Caco-2 (cell line): ENCODE data around the gene WNT7A. TPM values are rescaled to one million over a fixed set of nuclear protein-coding genes. Genes with fewer than 3 reads are reported as not detected.
A peak's percentile ranks its signal among the peaks of the same experiment; 100 is the strongest.
"Not testable (repeated sequence)": the region's sequence is repeated elsewhere in the genome, so short reads cannot be mapped to it uniquely, and the experiment has no call there.

ENCODE experiments used
- Bru-seq: library from RNA; stranded (reverse); fragments of 400-500 nt; gene quantifications from one replicate; lab custom pipeline; 2021; lab: Mats Ljungman, UMichigan
- BruChase-seq, 2 experiments: library from RNA; stranded (reverse); fragments of 400-500 nt; gene quantifications; one replicate each; lab custom pipeline; 2021; lab: Mats Ljungman, UMichigan
- BruUV-seq: library from RNA; stranded (reverse); fragments of 400-500 nt; replicated peaks from 2 replicates; lab custom pipeline; 2021; lab: Mats Ljungman, UMichigan
- CTCF ChIA-PET: fragments of 300-600 bp; sonication (Branson Sonifier 250); formaldehyde crosslinking; loops from one replicate; lab custom pipeline; 2022; ENCODE audit warnings: antibody characterized with exemption; lab: Charles Lee
- POLR2A ChIA-PET: fragments of 300-600 bp; sonication (Branson Sonifier 250); formaldehyde crosslinking; loops from one replicate; lab custom pipeline; 2022; ENCODE audit warnings: antibody characterized with exemption; lab: Charles Lee
- DNase-seq, 2 experiments: peaks; one replicate each; pipeline versions ENCODE4 v3.0.0 to v3.0.0-alpha.2; 2020 to 2022
- H3K27me3 ChIP-seq: replicated peaks from 2 replicates; pipeline ENCODE4 v1.6.0; 2011; ENCODE audit warnings: low read length; ENCODE audit not compliant: control insufficient read depth, insufficient read depth
- H3K36me3 ChIP-seq: 2 replicates; pipeline ENCODE4 v1.5.1; 2011; ENCODE audit warnings: low read length; ENCODE audit not compliant: control insufficient read depth, insufficient read depth
- H3K4me1 ChIP-seq: fragments of 250-450 bp; sonication (Bioruptor Pico); 2 replicates; pipeline ENCODE4 v1.5.1; 2020; ENCODE audit warnings: mild to moderate bottlenecking
- H3K4me3 ChIP-seq: 2 replicates; pipeline ENCODE4 v1.5.1; 2011; ENCODE audit warnings: low read depth, mild to moderate bottlenecking, control low read depth, low read length
- H3K9me3 ChIP-seq: fragments of 250-450 bp; sonication (Bioruptor Pico); 2 replicates; pipeline ENCODE4 v1.5.1; 2020; ENCODE audit warnings: mild to moderate bottlenecking, moderate library complexity
- H3K27ac Mint-ChIP-seq: one replicate; pipeline ENCODE4 v1.8.0; 2022; ENCODE audit warnings: mixed read lengths; ENCODE audit not compliant: unreplicated experiment
- H3K27me3 Mint-ChIP-seq: one replicate; pipeline ENCODE4 v1.8.0; 2022; ENCODE audit warnings: mixed read lengths; ENCODE audit not compliant: insufficient read depth, unreplicated experiment
- H3K36me3 Mint-ChIP-seq: one replicate; pipeline ENCODE4 v1.8.0; 2022; ENCODE audit warnings: mild to moderate bottlenecking, mixed read lengths; ENCODE audit not compliant: insufficient read depth, unreplicated experiment
- H3K4me1 Mint-ChIP-seq: one replicate; pipeline ENCODE4 v1.8.0; 2022; ENCODE audit warnings: low read depth, mixed read lengths; ENCODE audit not compliant: unreplicated experiment
- H3K4me3 Mint-ChIP-seq: one replicate; pipeline ENCODE4 v1.8.0; 2022; ENCODE audit warnings: mild to moderate bottlenecking, moderate library complexity, mixed read lengths; ENCODE audit not compliant: unreplicated experiment
- H3K9me3 Mint-ChIP-seq: one replicate; pipeline ENCODE4 v1.8.0; 2022; ENCODE audit warnings: mixed read lengths; ENCODE audit not compliant: unreplicated experiment
- intact Hi-C: fragments of 100-400 bp; cut with micrococcal nuclease; formaldehyde crosslinking; loops from one replicate; pipeline ENCODE4 v1.10.0; 2022; ENCODE audit not compliant: unreplicated experiment
- long read RNA-seq: library from polyadenylated mRNA; stranded (forward); transcript quantifications from one replicate; pipeline ENCODE4 v2.0.0, GENCODE V29; 2022
- total RNA-seq: library from RNA; stranded (reverse); gene quantifications from 2 replicates; pipeline ENCODE4 v1.2.3, GENCODE V29; 2022
- TF ChIP-seq, protein P1 (sequence below), 2 experiments: fragments of 200-600 bp in 1 of 2; IDR thresholded peaks; 1 replicate in 1 of 2; 2 replicates in 1 of 2; pipeline versions ENCODE4 v1.5.1 to v1.8.0; 2011 to 2022; ENCODE audit warnings: antibody characterized with exemption in 1 of 2, control low read depth in 1 of 2, inconsistent platforms in 1 of 2, low read depth in 1 of 2, low read length in 1 of 2, mild to moderate bottlenecking in 1 of 2, moderate library complexity in 1 of 2; ENCODE audit not compliant: insufficient read depth in 1 of 2, severe bottlenecking in 1 of 2, unreplicated experiment in 1 of 2

Gene WNT7A
- total RNA-seq (0.58 and 1.1 TPM in 2 replicates), Bru-seq, nascent RNA (percentile 23 among the genes with signal in this experiment), BruChase-seq, experiment 1, labeled RNA remaining after a 2-hour chase (percentile 24 among the genes with signal in this experiment), BruChase-seq, experiment 2, labeled RNA remaining after a 6-hour chase (percentile 22 among the genes with signal in this experiment)
- long read RNA-seq, full-length matches to known transcripts = 4 of 4 reads
- long read RNA-seq, partial matches to known transcripts = 0 of 4 reads
- long read RNA-seq, other reads (novel, unspliced or antisense) = 0 of 4 reads

DNA sequence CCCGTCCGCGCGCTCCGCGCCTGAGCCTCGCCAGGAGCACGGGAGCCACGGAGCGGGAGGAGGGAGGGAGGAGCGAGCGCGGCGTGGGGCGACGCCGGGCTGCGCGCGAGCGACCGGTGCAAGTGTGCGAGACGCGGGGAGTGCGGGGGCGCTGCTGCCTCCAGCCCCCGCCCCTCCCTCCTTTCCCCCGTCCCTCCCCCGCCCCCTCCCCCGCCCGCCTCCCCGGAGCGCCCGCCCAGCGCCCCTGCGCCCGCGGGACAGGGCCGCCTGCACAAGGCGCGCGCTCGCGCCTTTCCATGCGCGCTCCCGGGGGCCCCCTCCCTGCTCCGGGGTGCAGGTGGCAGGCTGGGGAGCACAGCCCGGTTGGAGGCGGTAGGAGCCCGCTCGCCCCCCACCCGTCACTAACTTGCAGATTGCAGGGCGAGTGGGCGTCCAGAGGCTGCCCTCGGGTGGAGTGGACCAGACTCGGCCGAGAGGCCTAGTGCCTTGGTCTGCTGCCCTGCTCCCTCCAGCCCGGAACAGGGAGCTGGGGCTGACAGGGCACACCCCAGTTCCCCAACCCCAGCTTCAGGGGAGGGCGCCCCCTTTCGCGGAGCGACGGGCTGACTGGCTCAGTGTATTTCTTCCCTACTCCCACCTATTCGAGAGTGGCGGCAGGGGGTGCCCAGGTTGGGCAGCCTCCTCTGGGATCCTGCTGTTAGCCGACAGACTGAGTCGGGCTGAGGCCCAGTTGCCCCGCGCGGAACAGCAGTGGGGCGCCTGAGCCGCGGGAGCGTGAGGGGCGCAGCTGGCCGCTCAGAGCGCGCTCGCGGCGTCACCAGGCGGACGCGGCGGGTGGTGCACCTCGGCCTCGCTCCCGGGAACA, at the start of gene WNT7A:
Gene WNT7A, minus strand, starts transcription at position 126 of the 865 bp plus-strand sequence. CDS start 255 bp downstream, outside the sequence.
- ChIA-PET CTCF (interaction anchor here (0.8 to 1.6 kb wide), 4 partner anchors 14 to 225 kb away, joined by 3 to 9 read pairs (median 3); no protein-coding TSS in a partner anchor), POLR2A (no interaction called here)
- Histone ChIP-seq H3K27me3 (peaks cover 4% of the 10 kb centered on the region), H3K9me3 (no peaks in the 10 kb centered on the region), H3K36me3 (no peaks in the 10 kb centered on the region), H3K4me3 (peak within 1 kb of the TSS; percentile 27), H3K4me1 (no peaks in the 10 kb centered on the region; the same call in 1 of the 2 replicates)
- no TSS peak for BruUV-seq
- Mint-ChIP-seq H3K36me3 (no peaks in the 10 kb centered on the region), H3K27ac (no peak within 1 kb of the TSS), H3K4me3 (peak within 1 kb of the TSS; percentile 73), H3K4me1 (no peaks in the 10 kb centered on the region), H3K9me3 (no peaks in the 10 kb centered on the region), H3K27me3 (peaks cover 43% of the 10 kb centered on the region)
- intact Hi-C loops = loop anchor here (1.0 to 10.0 kb wide), 4 partner anchors 30 to 375 kb away; no protein-coding TSS in a partner anchor
- DNase-seq = peak in 1 of 2 experiments; percentile 62
- TF ChIP-seq, protein P1, sequence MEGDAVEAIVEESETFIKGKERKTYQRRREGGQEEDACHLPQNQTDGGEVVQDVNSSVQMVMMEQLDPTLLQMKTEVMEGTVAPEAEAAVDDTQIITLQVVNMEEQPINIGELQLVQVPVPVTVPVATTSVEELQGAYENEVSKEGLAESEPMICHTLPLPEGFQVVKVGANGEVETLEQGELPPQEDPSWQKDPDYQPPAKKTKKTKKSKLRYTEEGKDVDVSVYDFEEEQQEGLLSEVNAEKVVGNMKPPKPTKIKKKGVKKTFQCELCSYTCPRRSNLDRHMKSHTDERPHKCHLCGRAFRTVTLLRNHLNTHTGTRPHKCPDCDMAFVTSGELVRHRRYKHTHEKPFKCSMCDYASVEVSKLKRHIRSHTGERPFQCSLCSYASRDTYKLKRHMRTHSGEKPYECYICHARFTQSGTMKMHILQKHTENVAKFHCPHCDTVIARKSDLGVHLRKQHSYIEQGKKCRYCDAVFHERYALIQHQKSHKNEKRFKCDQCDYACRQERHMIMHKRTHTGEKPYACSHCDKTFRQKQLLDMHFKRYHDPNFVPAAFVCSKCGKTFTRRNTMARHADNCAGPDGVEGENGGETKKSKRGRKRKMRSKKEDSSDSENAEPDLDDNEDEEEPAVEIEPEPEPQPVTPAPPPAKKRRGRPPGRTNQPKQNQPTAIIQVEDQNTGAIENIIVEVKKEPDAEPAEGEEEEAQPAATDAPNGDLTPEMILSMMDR (IDR thresholded peaks at IDR 0.05; ENCODE audit: insufficient read depth in 1 of 2, low read depth in 1 of 2, low read length in 1 of 2, severe bottlenecking in 1 of 2, unreplicated experiment in 1 of 2) = peak; percentile 21 to 47

GRCh38 chr3:13928741-13929140, 48.9 kb upstream of the WNT7A start:
- H3K36me3 Mint-ChIP-seq, H3K27ac Mint-ChIP-seq, H3K4me3 ChIP-seq, H3K9me3 ChIP-seq, CTCF ChIA-PET, H3K4me1 ChIP-seq, H3K27me3 Mint-ChIP-seq, BruUV-seq, H3K4me3 Mint-ChIP-seq, H3K27me3 ChIP-seq, DNase-seq, intact Hi-C loops, H3K4me1 Mint-ChIP-seq, POLR2A ChIA-PET, H3K36me3 ChIP-seq: not testable (repeated sequence)
- H3K9me3 Mint-ChIP-seq = peaks cover 31% of the 10 kb centered on the region

GRCh38 chr3:13927295-13927694, 47.4 kb upstream of the WNT7A start:
- ChIA-PET CTCF (no interaction called here), POLR2A (no interaction called here)
- TF ChIP-seq, protein P1 (IDR thresholded peaks at IDR 0.05; ENCODE audit: insufficient read depth in 1 of 2, low read depth in 1 of 2, low read length in 1 of 2, severe bottlenecking in 1 of 2, unreplicated experiment in 1 of 2) = peak; percentile 20 to 61
- H3K4me1 Mint-ChIP-seq = no peaks in the 10 kb centered on the region
- peak in 1 of 2 experiments; percentile 43 for DNase-seq
- Histone ChIP-seq H3K4me1 (no peaks in the 10 kb centered on the region), H3K9me3 (peaks cover 5% of the 10 kb centered on the region), H3K4me3 (no peak overlapping the region), H3K27me3 (no peaks in the 10 kb centered on the region), H3K36me3 (no peaks in the 10 kb centered on the region)
- no peaks in the 10 kb centered on the region for H3K36me3 Mint-ChIP-seq
- H3K9me3 Mint-ChIP-seq = peaks cover 33% of the 10 kb centered on the region
- H3K4me3 Mint-ChIP-seq = no peak overlapping the region
- no TSS peak for BruUV-seq
- H3K27ac Mint-ChIP-seq = no peak overlapping the region
- intact Hi-C loops = loop anchor here (2.0 kb wide), 1 partner anchor 30 kb away; no protein-coding TSS in a partner anchor
- peaks cover 4% of the 10 kb centered on the region for H3K27me3 Mint-ChIP-seq
